D721Med (cell line): ENCODE measurements around the gene NCKAP5L.

Source experiments
- DNase-seq: peaks from one replicate; pipeline ENCODE4 v3.0.0; 2011; ENCODE audit warnings: low spot score; ENCODE audit not compliant: insufficient read length
- FAIRE-seq: peaks from 2 replicates; lab custom pipeline; 2011; peaks lifted over from hg19 to GRCh38; lab: Jason Lieb, UNC
- CTCF ChIP-seq: IDR thresholded peaks from 2 replicates; pipeline ENCODE4 v1.5.1; 2012; ENCODE audit warnings: mild to moderate bottlenecking, control low read depth; ENCODE audit not compliant: insufficient read depth; ENCODE audit errors: missing control alignments

The NCKAP5L gene

GRCh38 chr12:49741882-49742620 is 86.2 kb downstream of the NCKAP5L start:
- no peak for DNase-seq
- no peak for FAIRE-seq
- no peak for TF ChIP-seq CTCF
